CD4-positive, alpha-beta T cell (primary cell): ENCODE data around the gene SUCLG2. TPM values are rescaled to one million over a fixed set of nuclear protein-coding genes. Genes with fewer than 3 reads are reported as not detected.
"Not testable (repeated sequence)": the region's sequence is repeated elsewhere in the genome, so short reads cannot be mapped to it uniquely, and the experiment has no call there.

Source experiments
- ATAC-seq: fragments of 200-7000 bp; cut with Tn5 transposase; one replicate; pipeline ENCODE4 v1.10.0; 2022; ENCODE audit warnings: mild to moderate bottlenecking; ENCODE audit not compliant: poor library complexity
- CTCF ChIA-PET: fragments of 350-600 bp; sonication (Branson Sonifier 250); formaldehyde crosslinking; loops from one replicate; lab custom pipeline; 2021; ENCODE audit warnings: antibody characterized with exemption, inconsistent platforms; lab: Charles Lee
- POLR2A ChIA-PET: fragments of 350-600 bp; sonication (Branson Sonifier 250); formaldehyde crosslinking; loops from one replicate; lab custom pipeline; 2021; ENCODE audit warnings: antibody characterized with exemption, inconsistent platforms; lab: Charles Lee
- DNase-seq, 14 experiments: peaks; one replicate each; pipeline ENCODE4 v3.0.0-alpha.2; 2013 to 2020; ENCODE audit warnings: mixed read lengths in 2 of 14
- H3K27ac ChIP-seq, 2 donors: one replicate each; pipeline versions ENCODE4 v1.5.1 to v1.7.0; 2013; ENCODE audit warnings: low read length in 2 of 2, low read depth in 1 of 2, mild to moderate bottlenecking in 1 of 2
- H3K27me3 ChIP-seq, 2 experiments: 1 replicate in 1 of 2; 2 replicates in 1 of 2; pipeline versions ENCODE4 v1.6.1 to v1.7.0; 2013; ENCODE audit warnings: low read length in 2 of 2, control low read depth in 1 of 2, mild to moderate bottlenecking in 1 of 2, moderate library complexity in 1 of 2; ENCODE audit not compliant: insufficient read depth in 2 of 2, control insufficient read depth in 1 of 2
- H3K36me3 ChIP-seq: one replicate; pipeline ENCODE4 v1.6.1; 2013; ENCODE audit warnings: low read length, control low read depth; ENCODE audit not compliant: insufficient read depth
- H3K4me1 ChIP-seq: one replicate; pipeline ENCODE4 v1.6.1; 2013; ENCODE audit warnings: low read length, control low read depth; ENCODE audit not compliant: insufficient read depth
- H3K4me3 ChIP-seq: one replicate; pipeline ENCODE4 v1.5.1; 2013; ENCODE audit warnings: mild to moderate bottlenecking, low read length, moderate library complexity
- H3K9me3 ChIP-seq, 2 experiments: 1 replicate in 1 of 2; 2 replicates in 1 of 2; pipeline versions ENCODE4 v1.6.1 to v1.7.0; 2013; ENCODE audit warnings: low read length in 2 of 2, mild to moderate bottlenecking in 2 of 2, control low read depth in 1 of 2, moderate library complexity in 1 of 2; ENCODE audit not compliant: control insufficient read depth in 1 of 2, insufficient read depth in 1 of 2
- H3K27ac Mint-ChIP-seq: one replicate; pipeline ENCODE4 v1.8.0; 2020; ENCODE audit warnings: mixed read lengths
- H3K27me3 Mint-ChIP-seq: one replicate; pipeline ENCODE4 v1.8.0; 2021; ENCODE audit warnings: mixed read lengths
- H3K36me3 Mint-ChIP-seq: one replicate; pipeline ENCODE4 v1.8.0; 2021; ENCODE audit warnings: low read depth, mixed read lengths
- H3K4me1 Mint-ChIP-seq: one replicate; pipeline ENCODE4 v1.8.0; 2021; ENCODE audit warnings: low read depth, mixed read lengths
- H3K4me3 Mint-ChIP-seq: one replicate; pipeline ENCODE4 v1.8.0; 2020; ENCODE audit warnings: mild to moderate bottlenecking, mixed read lengths
- H3K9me3 Mint-ChIP-seq: one replicate; pipeline ENCODE4 v1.8.0; 2020; ENCODE audit warnings: mixed read lengths
- CTCF ChIP-seq: fragments of 200-600 bp; IDR thresholded peaks from one replicate; pipeline ENCODE4 v1.8.0; 2022; ENCODE audit warnings: antibody characterized with exemption, mild to moderate bottlenecking
- intact Hi-C, 2 experiments: fragments of 100-400 bp; cut with DNase I in 1 of 2; cut with micrococcal nuclease in 1 of 2; formaldehyde crosslinking; loops; one replicate each; pipeline versions ENCODE4 v1.15.1 to v1.9.0; 2023 to 2025; cut with DNase I, micrococcal nuclease
- total RNA-seq, 174 experiments: library from RNA in 2 of 174; stranded (reverse) in 2 of 174; gene quantifications; one replicate each; pipeline ENCODE4 v1.2.3 and lab custom pipeline; 2021 to 2026

The SUCLG2 gene
- total RNA-seq, 2 experiments from 2014 or later, result 51.7 to 52.4 TPM

GRCh38 chr3:67587301-67587700 is 67.1 kb downstream of the SUCLG2 start:
- peaks cover 72% of the 10 kb centered on the region for H3K4me1 Mint-ChIP-seq

DNA sequence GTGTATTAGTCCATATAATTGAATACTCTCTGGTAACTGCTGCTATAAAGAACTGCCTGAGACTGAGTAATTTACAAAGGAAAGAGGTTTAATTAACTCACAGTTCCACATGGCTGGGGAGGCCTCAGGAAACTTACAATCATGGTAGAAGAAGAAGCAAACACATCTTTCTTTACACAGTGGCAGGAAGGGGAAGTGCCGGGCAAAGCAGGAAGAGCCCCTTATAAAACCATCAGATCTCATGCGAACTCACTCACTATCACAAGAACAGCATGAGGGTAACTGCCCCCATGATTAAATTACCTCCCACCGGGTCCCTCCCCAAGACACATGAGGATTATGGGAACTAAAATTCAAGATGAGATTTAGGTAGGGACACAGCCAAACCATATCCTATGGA is 69.8 kb downstream of the SUCLG2 start:
- ATAC-seq, H3K27ac ChIP-seq, H3K9me3 Mint-ChIP-seq, DNase-seq, H3K4me1 ChIP-seq, H3K27ac Mint-ChIP-seq, intact Hi-C loops, H3K9me3 ChIP-seq, H3K27me3 Mint-ChIP-seq, H3K4me3 ChIP-seq, CTCF ChIA-PET, H3K27me3 ChIP-seq, POLR2A ChIA-PET: not testable (repeated sequence)
- H3K36me3 ChIP-seq, result peaks cover 24% of the 10 kb centered on the region
- Mint-ChIP-seq H3K4me1 (peaks cover 78% of the 10 kb centered on the region), H3K36me3 (peaks cover 85% of the 10 kb centered on the region), H3K4me3 (peak overlapping the region; percentile 47)

More at GRCh38 chr3:67587301-67587700, 67.1 kb downstream of the SUCLG2 start:
- POLR2A ChIA-PET, result no interaction called here
- no peak for DNase-seq
- intact Hi-C loops, result no loop called here
- CTCF ChIA-PET, result interaction anchor here (1.7 kb wide), 1 partner anchor 19 kb away, joined by 3 read pairs; no protein-coding TSS in a partner anchor
- Mint-ChIP-seq H3K36me3 (peaks cover 87% of the 10 kb centered on the region), H3K27ac (no peak overlapping the region), H3K9me3 (no peaks in the 10 kb centered on the region), H3K4me3 (no peak overlapping the region), H3K27me3 (no peaks in the 10 kb centered on the region)
- TF ChIP-seq CTCF, result no peak
- H3K4me1 ChIP-seq, result no peaks in the 10 kb centered on the region
- ATAC-seq, result no peak
- no peaks in the 10 kb centered on the region for H3K9me3 ChIP-seq
- H3K36me3 ChIP-seq, result peaks cover 33% of the 10 kb centered on the region
- H3K27ac ChIP-seq, result no peak overlapping the region
- H3K27me3 ChIP-seq, result no peaks in the 10 kb centered on the region
- H3K4me3 ChIP-seq, result no peak overlapping the region

DNA sequence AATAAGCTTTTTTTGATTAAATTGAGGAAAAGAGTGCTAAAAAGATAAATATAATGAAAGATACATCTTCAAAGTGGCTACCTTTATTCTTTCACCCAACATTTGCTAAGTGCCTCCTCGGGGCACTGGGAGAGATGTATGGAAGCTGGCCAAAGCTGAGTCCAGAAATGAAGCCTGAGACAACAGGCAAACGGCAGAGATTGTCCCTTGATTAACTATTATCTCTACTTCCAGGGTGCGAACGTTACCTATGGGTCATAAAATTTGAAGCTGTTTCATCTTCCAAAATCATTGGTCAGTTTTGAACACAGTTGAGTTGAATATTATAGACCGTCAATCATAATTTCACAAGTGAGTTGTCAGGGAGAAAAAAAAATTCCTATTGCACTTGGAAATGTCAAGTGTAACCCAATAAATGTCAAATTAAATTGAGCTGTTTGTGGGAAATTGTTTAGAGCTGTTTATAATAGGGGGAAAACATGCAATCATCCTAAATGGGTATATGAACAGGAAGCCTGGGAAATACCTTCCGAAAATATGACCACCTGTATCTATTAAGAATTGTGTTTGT is 73.9 kb downstream of the SUCLG2 start:
- CTCF ChIA-PET, result no interaction called here
- Histone ChIP-seq H3K36me3 (peaks cover 8% of the 10 kb centered on the region), H3K4me3 (no peak overlapping the region), H3K4me1 (no peaks in the 10 kb centered on the region), H3K27me3 (no peaks in the 10 kb centered on the region), H3K9me3 (no peaks in the 10 kb centered on the region), H3K27ac (no peak overlapping the region)
- Mint-ChIP-seq H3K27ac (no peak overlapping the region), H3K27me3 (no peaks in the 10 kb centered on the region), H3K9me3 (no peaks in the 10 kb centered on the region), H3K4me3 (no peak overlapping the region), H3K36me3 (peaks cover 73% of the 10 kb centered on the region), H3K4me1 (peaks cover 61% of the 10 kb centered on the region)
- POLR2A ChIA-PET, result no interaction called here
- no peak for TF ChIP-seq CTCF
- no peak for DNase-seq
- intact Hi-C loops, result no loop called here
- no peak for ATAC-seq

- DNase-seq, result no peak
- H3K36me3 Mint-ChIP-seq, result peaks cover 75% of the 10 kb centered on the region
- no peak overlapping the region for H3K4me3 ChIP-seq
- TF ChIP-seq CTCF, result no peak
- CTCF ChIA-PET, result interaction anchor here (1.2 kb wide), 1 partner anchor 11 kb away, joined by 3 read pairs; no protein-coding TSS in a partner anchor
- POLR2A ChIA-PET, result no interaction called here
- no peaks in the 10 kb centered on the region for H3K4me1 ChIP-seq
- no peaks in the 10 kb centered on the region for H3K27me3 Mint-ChIP-seq
- intact Hi-C loops, result no loop called here
- H3K27ac ChIP-seq, result no peak overlapping the region
- no peaks in the 10 kb centered on the region for H3K9me3 ChIP-seq
- no peaks in the 10 kb centered on the region for H3K27me3 ChIP-seq
- no peaks in the 10 kb centered on the region for H3K36me3 ChIP-seq
- no peak overlapping the region for H3K27ac Mint-ChIP-seq
- peaks cover 55% of the 10 kb centered on the region for H3K4me1 Mint-ChIP-seq
- no peak for ATAC-seq
- peaks cover 2% of the 10 kb centered on the region for H3K9me3 Mint-ChIP-seq
- no peak overlapping the region for H3K4me3 Mint-ChIP-seq
Measured at GRCh38 chr3:67578416-67578815, 76.0 kb downstream of the SUCLG2 start.
